ENCODE measurements around the gene ST7.

- no peak for TF ChIP-seq CTCF (conservative IDR thresholded peaks at IDR 0.05 in 1 of 2, IDR thresholded peaks at IDR 0.05 in 1 of 2; ENCODE audit: extremely low read depth in 1 of 2, insufficient read depth in 1 of 2, low read depth in 1 of 2, low read length in 2 of 2)
- no peak for TF ChIP-seq EZH2 (IDR thresholded peaks at IDR 0.05; ENCODE audit: borderline replicate concordance, low read length)
Measured at GRCh38 chr7:117032810-117033209, 79.5 kb downstream of the ST7 start.

Data from mammary epithelial cell (primary cell).